Measurements from ENCODE around the gene VPS8.
"Not testable (repeated sequence)": the region's sequence is repeated elsewhere in the genome, so short reads cannot be mapped to it uniquely, and the experiment has no call there.

The VPS8 gene

GRCh38 chr3:184874709-184875644 lies 63.0 kb downstream of the VPS8 start:
- DNase-seq, result no peak

GRCh38 chr3:184880276-184881019 lies 68.5 kb downstream of the VPS8 start:
- DNase-seq, result no peak

GRCh38 chr3:184884359-184885017 lies 72.5 kb downstream of the VPS8 start:
- no peak for DNase-seq

- no peak for DNase-seq
Measured at GRCh38 chr3:184885112-184885511, 73.1 kb downstream of the VPS8 start.

- DNase-seq, result no peak
Measured at GRCh38 chr3:184887574-184887973, 75.6 kb downstream of the VPS8 start.

GRCh38 chr3:184889312-184889904 lies 77.4 kb downstream of the VPS8 start:
- DNase-seq, result no peak

- DNase-seq, result no peak
Measured at GRCh38 chr3:184894051-184894450, 82.1 kb downstream of the VPS8 start.

GRCh38 chr3:184895350-184895749 lies 83.4 kb downstream of the VPS8 start:
- no peak for DNase-seq

GRCh38 chr3:184896336-184896735 lies 84.4 kb downstream of the VPS8 start:
- DNase-seq, result no peak

- DNase-seq, result no peak
Measured at GRCh38 chr3:184899953-184900595, 88.1 kb downstream of the VPS8 start.

- not testable (repeated sequence) for DNase-seq
Measured at GRCh38 chr3:184907031-184907430, 95.1 kb downstream of the VPS8 start.

GRCh38 chr3:184907681-184908649 lies 96.0 kb downstream of the VPS8 start:
- no peak for DNase-seq

GRCh38 chr3:184908859-184909258 lies 96.9 kb downstream of the VPS8 start:
- DNase-seq, result no peak

GRCh38 chr3:184910664-184911063 lies 98.7 kb downstream of the VPS8 start:
- DNase-seq, result no peak

GRCh38 chr3:184911570-184911969 lies 99.6 kb downstream of the VPS8 start:
- DNase-seq, result no peak

- DNase-seq, result no peak
Measured at GRCh38 chr3:184912163-184912562, 100.2 kb downstream of the VPS8 start.

- no peak for DNase-seq
Measured at GRCh38 chr3:184914628-184915027, 102.7 kb downstream of the VPS8 start.

GRCh38 chr3:184918750-184919149 lies 106.8 kb downstream of the VPS8 start:
- DNase-seq, result no peak

- DNase-seq, result no peak
Measured at GRCh38 chr3:184919651-184920050, 107.7 kb downstream of the VPS8 start.

GRCh38 chr3:184924547-184924946 lies 112.6 kb downstream of the VPS8 start:
- DNase-seq, result no peak

GRCh38 chr3:184927796-184928315 lies 115.9 kb downstream of the VPS8 start:
- no peak for DNase-seq
